ENCODE measurements around the gene LIPG.

DNA sequence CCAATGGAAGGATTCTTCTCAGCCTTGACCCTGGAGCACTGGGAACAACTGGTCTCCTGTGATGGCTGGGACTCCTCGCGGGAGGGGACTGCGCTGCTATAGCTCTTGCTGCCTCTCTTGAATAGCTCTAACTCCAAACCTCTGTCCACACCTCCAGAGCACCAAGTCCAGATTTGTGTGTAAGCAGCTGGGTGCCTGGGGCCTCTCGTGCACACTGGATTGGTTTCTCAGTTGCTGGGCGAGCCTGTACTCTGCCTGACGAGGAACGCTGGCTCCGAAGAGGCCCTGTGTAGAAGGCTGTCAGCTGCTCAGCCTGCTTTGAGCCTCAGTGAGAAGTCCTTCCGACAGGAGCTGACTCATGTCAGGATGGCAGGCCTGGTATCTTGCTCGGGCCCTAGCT lies 28.8 kb downstream of the LIPG start:
- TF ChIP-seq CTCF (IDR thresholded peaks at IDR 0.05) (no peak), POLR2A (IDR thresholded peaks at IDR 0.05) (no peak)
